SU-DHL-6 (cell line): ENCODE measurements around the gene SYTL1.

Source experiments
- H2AFZ ChIP-seq: fragments of 200-600 bp; sonication (generic); 2 replicates; pipeline ENCODE4 v1.6.1; 2014; ENCODE audit warnings: low read depth, mild to moderate bottlenecking, moderate library complexity, mixed read lengths, antibody characterized with exemption, low read length; ENCODE audit not compliant: severe bottlenecking
- H3F3A ChIP-seq: fragments of 200-600 bp; shearing (Covaris generic); 2 replicates; pipeline ENCODE4 v1.6.0; 2016; ENCODE audit warnings: antibody characterized with exemption, mild to moderate bottlenecking; ENCODE audit not compliant: insufficient read depth
- H3K27ac ChIP-seq: fragments of 200-600 bp; sonication (generic); 2 replicates; pipeline ENCODE4 v1.5.1; 2016; ENCODE audit warnings: low read depth, mild to moderate bottlenecking, low read length, moderate library complexity, mixed read lengths
- H3K27me3 ChIP-seq: fragments of 200-600 bp; sonication (generic), shearing (Covaris generic); 2 replicates; pipeline ENCODE4 v1.6.0; 2014; ENCODE audit warnings: mild to moderate bottlenecking, low read length
- H3K36me3 ChIP-seq: fragments of 200-600 bp; sonication (generic); 2 replicates; pipeline ENCODE4 v1.6.1; 2014; ENCODE audit warnings: mild to moderate bottlenecking, low read length, mixed read lengths
- H3K4me2 ChIP-seq: fragments of 300-600, 200-600 bp; shearing (Covaris generic), sonication (generic); 2 replicates; pipeline ENCODE4 v1.6.0; 2014; ENCODE audit warnings: low read length, low read depth, mild to moderate bottlenecking; ENCODE audit not compliant: poor library complexity, severe bottlenecking
- H3K4me3 ChIP-seq: fragments of 200-600 bp; sonication (generic); 2 replicates; pipeline ENCODE4 v1.5.1; 2014; ENCODE audit warnings: antibody characterized with exemption, low read length, mild to moderate bottlenecking, mixed read lengths; ENCODE audit not compliant: insufficient read depth, poor library complexity, severe bottlenecking
- H3K79me2 ChIP-seq: fragments of 200-600 bp; sonication (generic); 2 replicates; pipeline ENCODE4 v1.6.1; 2014; ENCODE audit warnings: mild to moderate bottlenecking, low read length, moderate library complexity; ENCODE audit not compliant: insufficient read depth
- H3K9ac ChIP-seq: fragments of 200-600 bp; sonication (generic); 2 replicates; pipeline ENCODE4 v1.7.0; 2014; ENCODE audit warnings: mild to moderate bottlenecking, low read length
- H3K9me2 ChIP-seq: fragments of 200-600 bp; sonication (generic); replicated peaks from 2 replicates; pipeline ENCODE4 v1.6.1; 2014; ENCODE audit warnings: low read length; ENCODE audit not compliant: insufficient read depth
- H3K9me3 ChIP-seq: fragments of 200-600 bp; sonication (generic); 2 replicates; pipeline ENCODE4 v1.6.1; 2014; ENCODE audit warnings: low read length, mixed read lengths; ENCODE audit not compliant: insufficient read depth
- H4K20me1 ChIP-seq: fragments of 200-600 bp; sonication (generic); 2 replicates; pipeline ENCODE4 v1.6.1; 2014; ENCODE audit warnings: low read depth, mild to moderate bottlenecking, antibody characterized with exemption, low read length, moderate library complexity, mixed read lengths
- EZH2phosphoT487 ChIP-seq: fragments of 200-600 bp; sonication (generic), shearing (Covaris generic); conservative IDR thresholded peaks from 2 replicates; pipeline ENCODE4 v1.6.1; 2018; ENCODE audit warnings: mild to moderate bottlenecking, antibody characterized with exemption, low read length, moderate library complexity, mixed read lengths
- TF ChIP-seq, protein P1 (sequence below): fragments of 200-600 bp; sonication (generic); IDR thresholded peaks from one replicate; pipeline ENCODE4 v1.5.1; 2017; ENCODE audit warnings: antibody characterized with exemption, mild to moderate bottlenecking, low read length, moderate library complexity; ENCODE audit not compliant: insufficient read depth, poor library complexity, severe bottlenecking

Gene SYTL1

DNA sequence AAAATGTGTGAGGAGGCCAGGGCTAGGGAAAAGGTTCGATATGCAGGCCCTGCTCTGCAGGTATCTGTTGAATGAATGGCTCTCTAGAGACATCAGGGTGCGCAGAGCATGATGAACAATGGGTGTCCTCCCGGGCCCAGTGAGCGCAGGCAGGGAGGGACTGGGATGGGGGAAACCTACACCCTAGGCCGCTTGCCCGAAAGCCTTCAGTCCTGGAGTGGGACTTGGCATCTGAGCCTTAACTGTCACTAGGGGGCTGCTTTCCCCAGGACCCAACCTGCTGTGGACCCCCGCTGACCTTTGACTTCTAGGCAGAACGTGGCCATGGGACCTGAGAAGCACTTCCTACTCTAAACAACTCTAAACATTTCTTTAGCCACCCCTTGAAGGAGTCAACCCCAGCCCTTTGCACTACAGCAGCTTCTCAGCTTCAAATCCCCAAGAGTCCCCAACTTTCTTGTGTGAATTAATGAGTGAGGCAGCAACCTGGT lies 25.4 kb downstream of the SYTL1 start:
- TF ChIP-seq, protein P1, sequence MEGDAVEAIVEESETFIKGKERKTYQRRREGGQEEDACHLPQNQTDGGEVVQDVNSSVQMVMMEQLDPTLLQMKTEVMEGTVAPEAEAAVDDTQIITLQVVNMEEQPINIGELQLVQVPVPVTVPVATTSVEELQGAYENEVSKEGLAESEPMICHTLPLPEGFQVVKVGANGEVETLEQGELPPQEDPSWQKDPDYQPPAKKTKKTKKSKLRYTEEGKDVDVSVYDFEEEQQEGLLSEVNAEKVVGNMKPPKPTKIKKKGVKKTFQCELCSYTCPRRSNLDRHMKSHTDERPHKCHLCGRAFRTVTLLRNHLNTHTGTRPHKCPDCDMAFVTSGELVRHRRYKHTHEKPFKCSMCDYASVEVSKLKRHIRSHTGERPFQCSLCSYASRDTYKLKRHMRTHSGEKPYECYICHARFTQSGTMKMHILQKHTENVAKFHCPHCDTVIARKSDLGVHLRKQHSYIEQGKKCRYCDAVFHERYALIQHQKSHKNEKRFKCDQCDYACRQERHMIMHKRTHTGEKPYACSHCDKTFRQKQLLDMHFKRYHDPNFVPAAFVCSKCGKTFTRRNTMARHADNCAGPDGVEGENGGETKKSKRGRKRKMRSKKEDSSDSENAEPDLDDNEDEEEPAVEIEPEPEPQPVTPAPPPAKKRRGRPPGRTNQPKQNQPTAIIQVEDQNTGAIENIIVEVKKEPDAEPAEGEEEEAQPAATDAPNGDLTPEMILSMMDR = no peak
- no peak for TF ChIP-seq EZH2phosphoT487
- Histone ChIP-seq H3K27ac (no peak overlapping the region), H3K9ac (no peak overlapping the region), H3K9me2 (no peaks in the 10 kb centered on the region), H2AFZ (no peak overlapping the region), H3K27me3 (no peaks in the 10 kb centered on the region), H3K4me3 (no peak overlapping the region), H4K20me1 (no peaks in the 10 kb centered on the region), H3K79me2 (no peaks in the 10 kb centered on the region), H3K4me2 (no peak overlapping the region), H3K9me3 (no peaks in the 10 kb centered on the region), H3F3A (peaks cover 4% of the 10 kb centered on the region; the same call in 1 of the 2 replicates), H3K36me3 (no peaks in the 10 kb centered on the region)

GRCh38 chr1:27368869-27369582 lies 27.2 kb downstream of the SYTL1 start:
- Histone ChIP-seq H3K9me3 (no peaks in the 10 kb centered on the region), H3K4me2 (no peak overlapping the region), H3K9ac (no peak overlapping the region), H3K27me3 (no peaks in the 10 kb centered on the region), H4K20me1 (no peaks in the 10 kb centered on the region), H2AFZ (no peak overlapping the region), H3K9me2 (no peaks in the 10 kb centered on the region), H3K79me2 (no peaks in the 10 kb centered on the region), H3K27ac (no peak overlapping the region), H3K4me3 (no peak overlapping the region), H3K36me3 (no peaks in the 10 kb centered on the region), H3F3A (peaks cover 4% of the 10 kb centered on the region; the same call in 1 of the 2 replicates)
- TF ChIP-seq, protein P1 = no peak
- TF ChIP-seq EZH2phosphoT487 = no peak

DNA sequence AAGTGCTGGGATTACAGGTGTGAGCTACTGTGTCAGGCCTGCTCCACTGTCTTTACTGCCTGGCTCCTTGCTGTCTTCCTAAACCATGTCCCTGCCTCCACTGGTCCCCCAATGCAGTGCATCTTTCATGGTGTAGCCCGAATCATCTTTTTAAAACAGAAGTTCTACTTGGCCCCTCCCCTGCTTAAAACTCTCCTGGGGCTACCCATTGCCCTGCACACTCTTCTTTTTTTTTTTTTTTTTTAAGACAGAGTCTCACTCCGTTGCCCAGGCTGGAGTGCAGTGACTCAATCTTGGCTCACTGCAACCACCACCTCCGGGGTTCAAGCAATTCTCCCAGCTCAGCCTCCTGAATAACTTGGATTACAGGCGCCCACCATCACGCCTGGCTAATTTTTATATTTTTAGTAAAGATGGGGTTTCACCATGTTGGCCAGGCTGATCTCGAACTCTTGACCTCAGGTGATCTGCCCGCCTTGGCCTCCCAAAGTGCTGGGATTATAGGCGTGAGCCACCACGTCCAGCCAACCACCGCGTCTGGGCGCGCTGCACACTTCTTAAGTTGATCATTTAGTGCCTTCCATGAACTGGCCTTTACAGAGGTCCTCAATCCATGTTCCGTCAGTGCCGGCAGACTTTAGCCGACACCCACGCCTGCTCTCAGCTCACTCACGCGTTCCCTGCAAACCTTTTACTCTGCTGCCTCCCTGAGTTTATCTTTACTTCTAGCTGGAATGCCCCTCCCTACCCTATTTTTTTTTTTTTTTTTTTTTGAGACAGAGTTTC lies 30.4 kb downstream of the SYTL1 start:
- Histone ChIP-seq H3K9me2 (no peaks in the 10 kb centered on the region), H3K36me3 (no peaks in the 10 kb centered on the region), H3K27ac (no peak overlapping the region), H3K27me3 (no peaks in the 10 kb centered on the region), H2AFZ (no peak overlapping the region), H3F3A (no peaks in the 10 kb centered on the region), H3K9me3 (no peaks in the 10 kb centered on the region), H3K4me3 (no peak overlapping the region), H3K4me2 (no peak overlapping the region), H4K20me1 (no peaks in the 10 kb centered on the region), H3K9ac (no peak overlapping the region), H3K79me2 (no peaks in the 10 kb centered on the region)
- TF ChIP-seq, protein P1 = no peak
- TF ChIP-seq EZH2phosphoT487 = no peak
